Stimulated activated CD8-positive, alpha-beta memory T cell treated with anti-CD3 and anti-CD28 coated beads, Interleukin-2, amount 100 ng/mL, for 48 hours (primary cell): ENCODE measurements around the gene TYW5.

Source experiments
- DNase-seq, 2 donors: peaks; one replicate each; pipeline ENCODE4 v3.0.0-alpha.2; 2020; ENCODE audit warnings: low read depth in 2 of 2

The TYW5 gene, protein sequence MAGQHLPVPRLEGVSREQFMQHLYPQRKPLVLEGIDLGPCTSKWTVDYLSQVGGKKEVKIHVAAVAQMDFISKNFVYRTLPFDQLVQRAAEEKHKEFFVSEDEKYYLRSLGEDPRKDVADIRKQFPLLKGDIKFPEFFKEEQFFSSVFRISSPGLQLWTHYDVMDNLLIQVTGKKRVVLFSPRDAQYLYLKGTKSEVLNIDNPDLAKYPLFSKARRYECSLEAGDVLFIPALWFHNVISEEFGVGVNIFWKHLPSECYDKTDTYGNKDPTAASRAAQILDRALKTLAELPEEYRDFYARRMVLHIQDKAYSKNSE

DNA sequence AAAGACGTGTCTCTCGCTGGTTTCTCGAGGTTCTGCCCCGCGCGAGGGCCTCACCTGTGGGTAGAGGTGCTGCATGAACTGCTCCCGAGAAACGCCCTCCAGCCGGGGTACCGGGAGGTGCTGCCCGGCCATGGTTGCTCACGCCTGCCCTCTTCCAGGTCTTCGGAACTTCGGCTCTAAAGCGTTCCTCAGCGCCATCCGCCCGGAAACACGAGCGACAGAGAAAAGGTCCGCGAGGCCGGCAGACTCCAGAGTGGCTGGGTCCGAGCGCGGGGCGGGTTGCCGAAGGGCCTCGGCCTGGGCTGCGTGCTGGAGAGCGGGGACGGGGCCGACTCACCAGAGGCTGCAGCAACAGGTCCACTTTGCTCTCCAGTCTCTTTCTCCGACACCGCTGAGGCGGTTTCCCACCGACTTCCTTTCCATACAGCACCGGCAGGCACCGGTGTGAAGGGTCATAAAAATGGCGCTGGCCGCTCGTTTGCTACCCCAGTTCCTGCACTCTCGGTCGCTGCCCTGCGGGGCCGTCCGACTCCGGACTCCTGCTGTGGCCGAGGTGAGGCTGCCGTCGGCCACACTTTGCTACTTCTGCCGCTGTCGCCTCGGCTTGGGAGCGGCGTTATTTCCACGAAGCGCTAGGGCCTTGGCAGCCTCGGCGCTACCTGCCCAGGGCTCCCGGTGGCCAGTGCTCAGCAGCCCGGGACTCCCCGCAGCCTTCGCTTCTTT is at the start of gene TYW5, which contains the start of gene MAIP1:
TSS of gene TYW5 (minus strand) at position 153 of the 723 bp plus-strand sequence. CDS start at position 132, 21 bp downstream.
TSS of gene MAIP1 (plus strand) at position 244 of the 723 bp plus-strand sequence. CDS start at position 461, 217 bp downstream.
- peak; percentile 58 to 67 for DNase-seq

DNA sequence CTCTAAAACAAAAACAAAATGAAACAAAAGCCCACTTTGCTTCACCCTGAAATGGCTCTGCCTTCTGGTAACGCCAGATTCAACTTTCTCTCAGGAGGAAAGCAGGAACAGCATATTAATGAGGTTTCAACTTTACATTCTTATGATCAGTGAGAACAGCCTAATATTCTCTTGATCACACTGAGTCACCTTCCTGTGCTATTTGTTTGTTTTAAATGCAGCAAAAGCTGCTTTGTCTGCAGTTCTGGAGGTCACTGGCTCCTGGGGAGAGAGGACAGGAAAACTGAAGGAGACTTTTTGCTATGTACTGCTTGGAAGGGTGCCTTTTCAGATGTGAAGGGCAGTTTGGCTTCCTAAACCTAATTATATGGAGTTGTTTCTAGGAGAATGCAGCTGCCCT is 48.2 kb upstream of the TYW5 start:
- DNase-seq, result no peak

DNA sequence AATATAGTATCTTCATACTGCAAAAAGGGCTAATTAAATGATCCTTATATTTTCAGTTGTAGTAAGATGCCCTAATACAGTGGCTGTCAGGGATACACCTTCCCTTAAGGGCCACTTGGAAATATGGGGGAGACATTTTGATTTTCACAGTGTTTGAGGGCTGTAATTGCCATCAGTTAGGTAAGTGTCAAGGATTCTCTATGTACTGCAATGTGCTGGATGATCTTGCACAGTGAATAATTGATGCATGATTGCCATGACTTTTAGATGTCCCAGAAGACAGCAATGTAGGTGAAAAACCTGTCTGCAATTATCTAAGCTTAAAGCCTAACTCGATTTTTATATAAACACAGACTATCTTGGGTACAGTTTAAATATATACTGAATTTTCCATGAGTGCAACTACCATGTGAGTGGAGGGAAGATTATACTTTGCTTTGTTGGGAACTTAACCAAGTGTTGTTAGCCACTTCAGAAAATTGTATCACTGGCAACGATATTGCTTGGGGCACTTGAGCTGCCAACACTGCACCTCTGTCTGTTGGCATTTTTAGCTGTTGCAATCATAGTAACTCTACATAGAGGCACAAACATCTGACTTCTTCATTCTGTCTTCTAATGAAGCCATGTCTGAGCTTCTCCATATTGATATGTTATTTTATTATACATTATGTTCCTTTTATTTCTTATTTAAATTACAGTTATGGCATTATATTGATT is 45.3 kb upstream of the TYW5 start:
- no peak for DNase-seq

DNA sequence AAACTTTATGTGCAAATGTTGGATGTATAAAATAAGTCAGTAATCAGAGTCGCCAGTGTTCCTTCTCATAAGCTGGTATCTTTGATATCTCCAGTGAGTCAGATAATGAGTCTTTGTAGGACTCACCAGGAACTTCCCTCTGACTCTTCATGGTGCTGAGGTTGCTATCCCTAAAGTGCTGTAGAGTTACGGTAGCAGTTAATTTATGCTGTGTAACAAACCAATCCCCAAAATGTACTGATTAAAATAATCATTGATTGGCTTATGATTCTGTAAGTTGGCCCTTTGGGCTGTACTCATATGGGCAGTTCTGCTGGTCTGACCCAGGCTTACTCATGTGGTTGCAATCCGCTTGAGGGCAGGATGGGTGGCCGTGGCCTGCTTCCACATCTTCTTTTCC is 43.9 kb upstream of the TYW5 start:
- no peak for DNase-seq

DNA sequence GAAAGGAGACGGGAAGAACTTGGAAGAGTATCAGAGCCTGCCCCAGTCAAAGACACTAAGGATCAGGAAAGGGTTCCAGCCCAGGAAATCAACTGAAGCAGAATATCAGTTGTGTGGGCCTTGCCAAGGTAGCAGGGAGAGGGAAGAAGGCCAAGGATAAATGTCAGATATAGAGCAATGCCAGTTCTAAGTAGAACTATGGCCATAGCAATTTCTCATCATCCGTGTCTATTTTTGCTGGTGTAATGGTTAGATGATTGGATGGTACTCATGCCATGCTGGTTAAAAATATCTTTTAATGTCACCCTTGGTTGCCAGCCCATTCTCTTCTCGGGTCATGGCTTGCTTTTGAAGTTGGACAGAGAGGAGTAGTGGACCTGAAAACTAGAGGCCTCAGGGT is 42.0 kb upstream of the TYW5 start:
- DNase-seq, result no peak

DNA sequence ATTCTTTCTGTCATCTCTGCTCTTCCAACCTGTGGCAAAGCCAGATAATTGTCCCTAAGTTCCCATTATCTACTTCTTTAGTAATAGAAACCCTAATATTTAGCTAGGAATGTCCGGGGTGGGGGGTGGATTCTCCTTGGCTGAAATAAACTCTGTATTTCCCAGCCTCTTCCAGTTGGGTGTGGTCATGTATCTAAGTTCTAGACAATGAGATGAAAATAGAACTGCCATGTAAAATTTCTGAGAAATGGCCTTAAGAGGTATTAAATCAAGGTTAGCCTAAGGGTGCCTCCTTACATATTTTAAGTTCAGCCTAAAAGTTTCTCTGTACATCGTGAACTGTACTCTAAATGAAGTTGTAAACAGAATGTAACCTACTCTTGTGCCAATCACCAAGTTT is 39.6 kb upstream of the TYW5 start:
- DNase-seq, result no peak

DNA sequence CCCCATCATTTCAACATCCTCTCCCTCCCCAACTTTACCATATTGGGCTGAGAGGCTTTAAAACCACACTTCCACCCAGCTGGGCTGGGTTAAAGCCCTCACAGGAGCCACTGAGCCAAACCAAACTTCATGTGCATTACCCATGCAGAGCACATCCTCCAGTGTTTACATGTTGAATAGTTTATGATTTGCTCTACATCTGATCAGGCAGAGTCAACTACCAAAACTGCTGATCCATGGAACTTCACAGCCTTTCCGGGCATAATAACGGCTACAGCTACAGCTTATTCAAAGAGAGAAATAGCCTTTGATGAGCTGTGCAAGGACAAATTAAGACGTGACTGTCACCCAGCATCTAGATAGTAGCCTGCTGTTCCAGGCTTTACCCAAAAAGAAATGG is 39.1 kb upstream of the TYW5 start:
- DNase-seq, result no peak

DNA sequence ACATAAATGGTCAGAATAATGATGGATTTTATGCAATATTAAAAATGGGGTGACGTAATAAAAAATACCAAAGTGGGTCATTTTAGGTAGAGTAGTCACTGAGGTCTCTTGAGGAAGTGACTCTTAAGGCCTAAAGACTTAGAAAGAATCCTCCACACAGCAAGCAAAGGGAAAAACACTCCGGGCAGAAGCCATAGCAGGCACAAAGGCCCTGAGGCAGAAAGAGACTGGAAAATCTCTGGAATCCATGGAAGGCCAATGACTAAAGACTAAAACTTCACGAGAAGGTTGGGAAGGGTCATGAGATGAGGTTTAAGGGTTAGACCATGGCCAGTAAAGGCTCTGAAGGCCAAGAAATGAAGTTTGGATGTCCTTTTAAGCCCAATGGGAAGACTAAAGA is 37.0 kb upstream of the TYW5 start:
- DNase-seq, result no peak

DNA sequence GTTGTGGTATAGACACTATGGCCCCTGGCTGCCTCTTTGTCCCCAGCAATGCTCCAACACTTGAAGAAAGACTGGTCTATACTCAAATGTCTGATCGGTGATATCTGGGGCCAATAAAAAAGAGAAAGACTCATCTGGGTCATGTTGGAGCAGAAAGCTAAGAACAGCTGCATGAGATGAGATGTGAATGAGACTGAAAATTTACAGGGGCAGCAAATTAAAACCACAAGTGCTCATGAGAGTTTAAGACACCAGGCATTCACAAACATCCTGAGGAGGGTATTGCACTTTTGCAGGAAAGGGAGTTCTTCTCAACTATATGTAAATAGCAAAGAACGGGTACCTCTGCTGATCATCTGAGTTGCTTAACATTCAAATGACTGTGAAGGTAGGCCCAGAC is 36.4 kb upstream of the TYW5 start:
- DNase-seq, result no peak

DNA sequence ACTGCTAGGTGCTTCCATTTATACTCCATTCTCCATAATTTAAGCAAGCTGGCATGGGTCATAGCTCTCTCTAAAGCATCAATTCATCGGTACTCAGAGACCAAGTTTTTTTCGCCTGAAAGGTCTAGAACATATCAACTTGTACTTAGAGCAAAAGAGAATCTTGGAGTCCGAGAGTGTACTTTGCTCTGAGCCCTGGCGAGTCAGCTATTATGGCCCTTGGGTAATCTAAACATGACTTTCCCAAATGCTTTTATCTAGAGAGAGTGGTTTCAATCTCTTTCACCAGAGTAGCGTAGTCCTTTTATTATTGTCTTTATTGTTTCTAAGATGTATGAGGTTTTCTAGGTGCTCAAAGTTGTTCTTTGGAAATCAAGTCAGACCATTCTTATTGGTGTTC is 34.5 kb upstream of the TYW5 start:
- no peak for DNase-seq

DNA sequence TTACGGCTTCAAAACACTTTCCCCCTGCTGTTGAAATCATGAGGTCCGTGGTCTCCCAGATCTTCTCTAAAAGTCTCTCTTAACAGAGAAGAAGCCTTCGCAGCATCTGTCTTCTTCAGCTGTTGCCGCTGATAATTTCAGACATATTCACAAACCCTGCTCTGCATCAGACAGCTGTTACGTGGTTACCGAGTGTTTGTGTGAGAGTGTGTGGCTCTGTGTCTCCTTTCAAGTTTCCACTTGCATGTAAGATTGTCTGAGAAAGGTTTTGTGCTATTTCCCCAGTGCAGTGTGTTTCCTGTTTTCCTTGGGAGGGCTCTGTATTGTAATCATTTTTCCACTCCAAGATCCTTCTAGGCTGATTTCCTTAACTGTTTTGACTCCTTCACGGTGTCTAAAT is 32.9 kb upstream of the TYW5 start:
- DNase-seq, result no peak

DNA sequence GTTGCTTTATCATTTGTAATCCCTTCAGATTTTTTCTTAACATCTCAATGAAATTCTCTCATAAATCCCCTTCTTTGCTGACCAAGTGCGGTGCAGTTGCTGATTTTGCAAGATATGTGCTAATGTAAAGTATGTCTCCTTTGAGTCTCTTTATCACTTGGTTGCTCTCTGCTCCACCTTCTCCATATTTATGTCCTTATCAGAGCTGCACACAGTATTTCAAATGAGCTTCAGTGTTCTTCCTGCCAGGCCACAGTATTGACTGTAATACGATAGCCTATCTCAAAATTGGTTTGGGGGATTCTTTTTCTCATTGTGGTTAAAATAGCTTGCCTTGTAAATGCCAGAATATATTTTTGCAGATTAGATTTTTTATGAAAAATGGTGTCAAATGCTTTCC is 32.3 kb upstream of the TYW5 start:
- DNase-seq, result no peak

DNA sequence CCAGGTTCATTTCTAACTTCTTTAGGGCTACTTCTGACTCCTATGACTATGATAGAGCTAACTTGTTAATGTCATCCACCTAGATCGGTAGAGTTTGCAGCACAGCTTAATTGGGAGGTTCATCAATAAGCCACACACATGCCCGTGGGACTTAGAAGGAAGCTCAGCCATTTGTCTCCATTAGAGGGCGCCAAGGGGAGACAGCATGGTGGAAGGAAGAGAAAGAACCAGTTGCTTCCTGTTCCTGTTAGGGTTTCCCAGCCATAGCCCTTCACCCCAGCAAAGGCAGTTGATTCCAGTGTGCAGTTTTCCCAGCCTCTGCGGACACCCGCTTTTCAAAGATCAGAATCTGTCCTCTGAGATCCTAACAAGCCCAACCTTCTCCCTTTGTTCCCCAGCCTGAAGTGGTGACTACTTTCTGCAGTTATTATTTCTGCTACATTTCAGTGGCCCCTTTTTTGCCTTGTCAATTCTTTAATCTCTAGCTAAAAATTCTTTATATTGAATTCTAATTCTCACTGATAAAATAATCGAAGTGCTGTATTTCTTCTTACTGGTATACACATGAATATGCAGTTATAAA is 30.4 kb upstream of the TYW5 start:
- DNase-seq, result peak; percentile 21 to 34

DNA sequence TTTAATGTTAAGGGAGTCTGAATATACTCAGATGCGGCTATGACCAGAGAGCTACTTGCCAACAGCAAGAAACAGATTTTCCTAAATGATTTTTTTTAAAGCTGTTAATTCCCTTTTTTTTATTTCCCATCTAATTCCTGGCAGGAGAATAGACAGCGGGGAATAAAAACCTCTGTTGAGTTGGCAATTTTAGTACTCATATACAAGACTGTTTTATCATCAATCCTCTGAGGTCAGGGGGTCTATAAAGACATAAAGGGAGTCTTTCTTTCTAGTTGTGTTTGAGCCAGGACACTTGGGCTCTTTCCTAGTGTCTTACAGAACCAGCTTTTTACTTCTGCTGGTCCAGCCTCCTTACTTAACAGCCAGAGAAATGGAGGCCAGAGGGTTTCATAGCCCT is 29.5 kb upstream of the TYW5 start:
- DNase-seq, result no peak

DNA sequence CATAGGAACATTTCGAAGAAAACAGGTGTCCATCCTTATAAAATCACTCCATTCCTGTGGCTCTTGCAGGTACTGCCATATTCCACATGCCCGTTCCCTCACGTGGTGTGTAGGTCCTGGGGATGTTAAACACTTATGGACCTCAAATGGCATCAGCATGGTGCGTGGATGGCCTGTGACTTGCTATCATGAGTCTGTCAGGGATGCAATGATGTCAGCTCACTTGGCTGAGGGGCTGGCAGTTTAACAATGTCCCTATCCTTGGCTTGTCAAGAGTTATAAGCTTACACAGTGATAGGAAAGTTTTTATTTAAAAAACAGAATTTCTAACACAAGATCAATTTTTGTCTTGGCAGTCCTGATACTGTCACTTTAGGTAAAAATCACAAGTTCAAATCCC is 28.9 kb upstream of the TYW5 start:
- no peak for DNase-seq

DNA sequence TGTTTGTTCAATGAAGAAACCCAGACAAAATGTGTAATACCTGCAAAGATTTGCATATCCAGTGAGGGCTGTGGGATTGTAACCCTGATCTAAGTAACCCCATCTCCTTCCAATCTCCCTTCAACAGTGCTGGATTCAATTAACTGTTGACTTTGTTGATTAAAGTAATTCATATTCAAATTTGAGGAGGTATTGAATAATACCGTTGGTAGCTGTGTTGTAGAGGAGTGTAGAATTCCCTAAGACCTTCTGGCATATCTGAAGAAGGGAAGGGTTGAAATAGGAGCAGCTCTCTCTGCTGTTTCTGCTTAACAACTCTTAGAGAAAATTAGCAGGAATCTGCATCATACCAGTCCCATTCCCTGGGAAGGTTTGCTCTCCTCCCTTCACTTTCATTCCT is 28.2 kb upstream of the TYW5 start:
- DNase-seq, result no peak

DNA sequence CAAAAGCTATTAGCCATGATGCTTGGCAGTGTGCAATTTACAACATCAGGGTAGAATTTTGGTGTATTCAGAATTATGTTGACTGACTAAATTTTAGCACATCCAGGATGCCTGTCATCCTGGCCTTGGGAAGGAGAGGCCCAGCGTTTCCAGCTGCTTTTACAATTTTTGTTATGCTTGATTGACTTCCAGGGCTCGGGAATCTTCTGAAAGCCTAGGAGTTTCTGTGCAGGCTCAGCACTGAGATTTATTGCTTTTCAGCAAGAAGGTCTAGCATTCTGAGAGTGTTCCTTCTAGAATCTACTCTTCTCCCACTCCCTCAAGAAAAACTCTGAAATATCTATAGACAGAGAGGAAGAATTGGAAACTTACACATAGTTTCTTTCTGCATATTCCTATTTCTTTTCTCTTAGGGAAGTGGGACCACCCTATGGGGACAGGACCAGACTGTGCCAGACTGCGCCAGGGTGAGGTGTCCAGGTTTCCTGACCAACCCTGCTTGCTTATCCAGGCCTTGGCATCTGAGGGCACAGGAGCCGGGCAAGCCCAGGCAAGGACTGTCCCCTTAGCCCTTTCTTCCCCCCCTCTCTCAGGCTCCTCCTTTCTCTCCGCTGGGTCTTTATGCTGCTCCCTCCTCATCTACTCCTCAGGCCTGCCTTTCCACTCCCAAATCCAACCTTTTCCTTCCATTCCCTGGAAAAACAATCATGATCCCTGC is 27.0 kb upstream of the TYW5 start:
- no peak for DNase-seq

DNA sequence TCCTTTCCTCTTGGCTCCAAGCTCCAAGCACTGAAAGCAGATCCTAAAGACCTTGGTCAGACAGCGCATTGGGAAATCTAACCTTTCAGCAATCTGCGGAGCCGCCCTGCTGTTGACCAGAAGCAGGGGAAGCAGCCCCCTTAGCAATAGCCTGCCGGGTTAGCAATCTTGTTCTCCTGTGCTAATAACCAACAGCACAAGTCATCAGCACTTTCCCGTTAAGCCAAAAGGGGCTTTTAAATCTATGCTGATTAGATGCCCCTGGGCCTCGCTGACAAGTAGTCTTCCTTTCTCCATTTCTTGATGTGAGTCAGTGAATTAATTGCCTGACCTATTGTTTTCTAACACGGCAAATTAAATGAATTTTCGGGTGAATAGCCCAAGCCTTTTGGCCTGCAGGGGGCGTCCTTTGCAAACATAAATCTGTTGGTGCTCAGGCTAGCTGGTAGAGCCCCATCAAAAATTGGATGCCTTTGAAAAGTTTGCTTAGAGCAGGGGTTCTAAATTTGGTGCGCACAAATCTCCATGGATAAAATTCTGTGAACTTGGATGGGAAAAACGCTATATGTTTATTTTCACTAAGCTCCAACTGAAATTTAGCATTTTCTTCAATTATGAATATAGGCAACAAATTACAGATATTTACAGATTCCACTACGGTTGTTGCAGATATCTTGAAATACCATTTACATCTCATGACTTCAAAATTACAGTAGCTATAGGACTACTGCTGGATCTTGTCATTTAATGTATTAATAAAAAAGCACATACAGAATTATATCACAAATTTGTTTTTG is 24.7 kb upstream of the TYW5 start:
- peak; percentile 76 to 78 for DNase-seq

DNA sequence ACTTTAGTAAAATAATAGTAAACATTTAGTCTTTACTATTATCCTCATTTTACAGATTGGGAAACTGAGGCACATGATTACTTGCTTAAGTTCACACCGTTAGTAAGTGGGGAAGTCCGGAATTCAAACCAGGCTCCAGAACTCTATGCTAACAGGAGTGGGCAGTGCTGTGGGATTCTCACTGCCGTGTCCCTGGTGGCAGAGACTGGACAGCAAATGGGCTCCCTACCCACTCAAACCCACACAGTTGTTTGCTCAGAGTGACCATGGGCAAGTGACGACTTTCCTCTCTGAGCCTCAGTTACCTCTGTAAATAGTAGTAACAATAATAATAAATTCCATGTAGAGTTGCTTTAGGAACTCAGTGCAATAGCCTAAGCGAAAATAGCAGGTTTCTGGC is 24.1 kb upstream of the TYW5 start:
- DNase-seq, result no peak

DNA sequence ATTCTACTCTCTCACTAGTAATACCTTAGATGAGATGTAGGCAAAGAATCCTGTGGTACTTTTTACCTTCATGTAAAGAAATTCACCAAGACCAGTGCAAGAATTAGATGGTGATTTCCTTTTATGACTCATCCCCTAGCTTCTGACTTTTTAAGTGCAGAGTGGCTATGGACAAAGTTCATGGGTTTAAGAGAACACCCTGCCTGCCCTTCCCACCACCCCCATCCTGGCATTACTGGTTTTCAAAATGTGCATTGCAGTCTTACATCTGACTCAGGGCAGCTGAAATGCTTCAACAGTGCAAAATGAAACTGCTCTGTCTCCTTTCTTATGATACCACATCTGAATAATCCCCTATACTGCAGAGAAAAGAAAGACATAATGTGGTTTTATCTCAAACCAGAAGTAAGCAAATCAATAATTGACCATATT is 22.7 kb upstream of the TYW5 start:
- peak in 1 of 2 donors; percentile 13 for DNase-seq
